Fibroblast of lung (primary cell): ENCODE results near the gene DLG2. TPM values are rescaled to one million over a fixed set of nuclear protein-coding genes. Genes with fewer than 3 reads are reported as not detected.

Experiments used
- DNase-seq, 2 donors: peaks; one replicate each; pipeline versions ENCODE4 v3.0.0 to v3.0.0-alpha.2; 2010; ENCODE audit warnings: low read depth in 2 of 2
- H2AFZ ChIP-seq: 2 replicates; pipeline ENCODE4 v1.5.1; 2012; ENCODE audit warnings: low read length, control low read depth, inconsistent platforms
- H3K27ac ChIP-seq: 2 replicates; pipeline ENCODE4 v1.5.1; 2011; ENCODE audit warnings: low read length, control low read depth; ENCODE audit not compliant: insufficient read depth
- H3K27me3 ChIP-seq: 2 replicates; pipeline ENCODE4 v1.5.1; 2011; ENCODE audit warnings: mild to moderate bottlenecking, low read length; ENCODE audit not compliant: control insufficient read depth, insufficient read depth
- H3K36me3 ChIP-seq: 2 replicates; pipeline ENCODE4 v1.5.1; 2011; ENCODE audit warnings: low read length; ENCODE audit not compliant: control insufficient read depth, insufficient read depth
- H3K4me1 ChIP-seq: 2 replicates; pipeline ENCODE4 v1.5.1; 2011; ENCODE audit warnings: low read length; ENCODE audit not compliant: control insufficient read depth, insufficient read depth; ENCODE audit errors: extremely low read depth
- H3K4me2 ChIP-seq: 2 replicates; pipeline ENCODE4 v1.5.1; 2011; ENCODE audit warnings: low read length, control low read depth; ENCODE audit not compliant: insufficient read depth; ENCODE audit errors: extremely low read depth
- H3K4me3 ChIP-seq, 4 experiments: fragments of 200-600 bp in 1 of 4; sonication (generic) in 1 of 4; replicated peaks in 1 of 4; 2 replicates each; pipeline ENCODE4 v1.5.1; 2011 to 2016; ENCODE audit warnings: low read length in 4 of 4, low read depth in 3 of 4, mild to moderate bottlenecking in 3 of 4, control low read depth in 2 of 4, inconsistent platforms in 1 of 4, mixed read lengths in 1 of 4; ENCODE audit not compliant: insufficient read depth in 1 of 4; ENCODE audit errors: control extremely low read depth in 1 of 4
- H3K79me2 ChIP-seq: 2 replicates; pipeline ENCODE4 v1.5.1; 2012; ENCODE audit warnings: mild to moderate bottlenecking, low read length, inconsistent platforms; ENCODE audit not compliant: control insufficient read depth, insufficient read depth
- H3K9ac ChIP-seq: 2 replicates; pipeline ENCODE4 v1.5.1; 2011; ENCODE audit warnings: mild to moderate bottlenecking, low read length, control low read depth; ENCODE audit not compliant: insufficient read depth
- H3K9me3 ChIP-seq: 2 replicates; pipeline ENCODE4 v1.5.1; 2012; ENCODE audit warnings: low read depth, low read length; ENCODE audit not compliant: control insufficient read depth, insufficient read depth
- H4K20me1 ChIP-seq: 2 replicates; pipeline ENCODE4 v1.5.1; 2011; ENCODE audit warnings: low read length; ENCODE audit not compliant: control insufficient read depth, insufficient read depth; ENCODE audit errors: extremely low read depth
- EZH2 ChIP-seq: IDR thresholded peaks from 2 replicates; pipeline ENCODE4 v1.5.1; 2012; ENCODE audit warnings: low read length, control low read depth, mild to moderate bottlenecking; ENCODE audit errors: missing control alignments
- polyA plus RNA-seq, 2 donors: library from polyadenylated mRNA; depleted of rRNA in 1 of 2; stranded (reverse) in 1 of 2; unstranded in 1 of 2; fragments of >200 nt; gene quantifications; 2 replicates each; pipeline ENCODE4 v1.2.1, GENCODE V29; 2011 to 2012; ENCODE audit warnings: missing spikeins in 1 of 2
- total RNA-seq: library from RNA; depleted of rRNA; stranded (reverse); fragments of >200 nt; gene quantifications from 2 replicates; pipeline ENCODE4 v1.2.1, GENCODE V29; 2014
- TF ChIP-seq, protein P1 (sequence below), 2 donors: IDR thresholded peaks in 1 of 2; conservative IDR thresholded peaks in 1 of 2; 1 replicate in 1 of 2; 2 replicates in 1 of 2; pipeline ENCODE4 v1.5.1; 2011 to 2012; ENCODE audit warnings: low read length in 2 of 2, control low read depth in 1 of 2, inconsistent platforms in 1 of 2, low read depth in 1 of 2, mild to moderate bottlenecking in 1 of 2

Gene DLG2
- total and polyA plus RNA-seq, 2 donors (not counting 1 experiment from before 2014, with no cell fraction given), result 0.77 to 2.3 TPM

DNA sequence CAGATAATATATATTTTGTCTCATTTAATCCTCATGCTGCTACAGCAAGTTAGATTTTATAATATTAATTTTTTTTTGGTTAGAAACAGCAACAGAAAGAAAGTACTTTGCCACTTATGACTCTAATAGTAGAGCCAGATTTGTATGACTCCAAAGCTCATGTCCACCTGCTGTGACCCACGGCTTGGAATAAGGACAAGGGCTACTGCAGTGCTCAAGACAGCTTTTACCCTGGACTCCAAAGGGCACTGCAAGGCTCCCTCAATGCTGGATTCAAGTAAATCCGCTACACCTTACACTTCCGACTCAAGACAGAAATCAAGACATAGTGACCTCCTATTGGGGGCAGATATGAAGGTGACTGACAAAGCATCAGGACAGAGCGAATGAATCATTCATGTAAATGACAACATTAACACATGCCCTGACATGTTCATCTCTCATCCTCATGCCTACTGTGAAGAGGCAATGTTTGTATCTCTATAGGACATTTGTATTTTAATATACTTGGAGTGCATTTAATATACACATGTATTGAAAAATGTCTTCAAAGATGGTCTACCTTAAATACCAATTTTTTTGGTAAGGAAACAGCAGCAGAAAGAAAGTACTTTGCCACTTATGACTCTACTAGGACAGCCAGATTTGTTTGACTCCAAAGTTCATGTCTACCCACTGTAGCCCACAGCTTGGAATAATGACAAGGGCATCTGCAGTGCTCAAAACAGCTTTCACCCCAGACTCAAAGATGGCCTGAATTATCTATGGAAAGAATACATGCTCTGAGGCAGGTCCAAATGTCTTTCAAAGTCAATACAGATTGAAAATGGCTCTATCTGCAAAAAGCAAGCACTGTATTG is 1965.4 kb downstream of the DLG2 start:
- no peaks in the 10 kb centered on the region for H3K27me3 ChIP-seq
- no peak overlapping the region for H3K9ac ChIP-seq
- TF ChIP-seq, protein P1, sequence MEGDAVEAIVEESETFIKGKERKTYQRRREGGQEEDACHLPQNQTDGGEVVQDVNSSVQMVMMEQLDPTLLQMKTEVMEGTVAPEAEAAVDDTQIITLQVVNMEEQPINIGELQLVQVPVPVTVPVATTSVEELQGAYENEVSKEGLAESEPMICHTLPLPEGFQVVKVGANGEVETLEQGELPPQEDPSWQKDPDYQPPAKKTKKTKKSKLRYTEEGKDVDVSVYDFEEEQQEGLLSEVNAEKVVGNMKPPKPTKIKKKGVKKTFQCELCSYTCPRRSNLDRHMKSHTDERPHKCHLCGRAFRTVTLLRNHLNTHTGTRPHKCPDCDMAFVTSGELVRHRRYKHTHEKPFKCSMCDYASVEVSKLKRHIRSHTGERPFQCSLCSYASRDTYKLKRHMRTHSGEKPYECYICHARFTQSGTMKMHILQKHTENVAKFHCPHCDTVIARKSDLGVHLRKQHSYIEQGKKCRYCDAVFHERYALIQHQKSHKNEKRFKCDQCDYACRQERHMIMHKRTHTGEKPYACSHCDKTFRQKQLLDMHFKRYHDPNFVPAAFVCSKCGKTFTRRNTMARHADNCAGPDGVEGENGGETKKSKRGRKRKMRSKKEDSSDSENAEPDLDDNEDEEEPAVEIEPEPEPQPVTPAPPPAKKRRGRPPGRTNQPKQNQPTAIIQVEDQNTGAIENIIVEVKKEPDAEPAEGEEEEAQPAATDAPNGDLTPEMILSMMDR (conservative IDR thresholded peaks at IDR 0.05 in 1 of 2, IDR thresholded peaks at IDR 0.05 in 1 of 2; ENCODE audit: low read depth in 1 of 2, low read length in 2 of 2), result no peak
- no peak for TF ChIP-seq EZH2
- DNase-seq, result no peak
- no peaks in the 10 kb centered on the region for H3K79me2 ChIP-seq
- no peak overlapping the region for H3K4me3 ChIP-seq
- no peaks in the 10 kb centered on the region for H3K36me3 ChIP-seq
- H3K9me3 ChIP-seq, result no peaks in the 10 kb centered on the region
- H3K4me2 ChIP-seq, result no peak overlapping the region
- H3K27ac ChIP-seq, result no peak overlapping the region
- H4K20me1 ChIP-seq, result no peaks in the 10 kb centered on the region
- no peak overlapping the region for H2AFZ ChIP-seq
- no peaks in the 10 kb centered on the region for H3K4me1 ChIP-seq

DNA sequence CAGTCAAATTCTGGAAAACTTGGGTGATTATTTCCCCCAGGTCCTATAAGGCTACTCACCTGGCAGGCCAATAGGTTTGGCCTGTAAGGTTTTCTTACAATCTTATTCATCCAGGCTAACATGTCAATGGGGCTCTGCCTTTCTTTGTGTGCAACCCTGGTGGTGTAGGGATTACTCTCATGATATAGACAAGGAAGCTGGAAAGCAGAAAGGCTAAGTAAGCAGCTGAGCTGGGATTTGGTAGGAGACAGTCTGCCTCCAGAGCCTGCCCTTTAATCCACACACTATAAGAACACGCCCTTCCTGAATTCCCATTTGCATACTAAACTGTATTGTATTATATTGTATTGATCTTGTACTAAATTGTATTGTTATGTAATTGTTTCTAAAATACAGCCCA is 1967.7 kb downstream of the DLG2 start:
- H3K36me3 ChIP-seq, result no peaks in the 10 kb centered on the region
- no peaks in the 10 kb centered on the region for H3K4me1 ChIP-seq
- H3K27me3 ChIP-seq, result no peaks in the 10 kb centered on the region
- H3K4me3 ChIP-seq, result no peak overlapping the region
- no peaks in the 10 kb centered on the region for H3K79me2 ChIP-seq
- DNase-seq, result no peak
- H3K9me3 ChIP-seq, result no peaks in the 10 kb centered on the region
- H2AFZ ChIP-seq, result no peak overlapping the region
- no peak overlapping the region for H3K27ac ChIP-seq
- TF ChIP-seq, protein P1 (conservative IDR thresholded peaks at IDR 0.05 in 1 of 2, IDR thresholded peaks at IDR 0.05 in 1 of 2; ENCODE audit: low read depth in 1 of 2, low read length in 2 of 2), result no peak
- TF ChIP-seq EZH2, result no peak
- H4K20me1 ChIP-seq, result no peaks in the 10 kb centered on the region
- H3K4me2 ChIP-seq, result no peak overlapping the region
- no peak overlapping the region for H3K9ac ChIP-seq

DNA sequence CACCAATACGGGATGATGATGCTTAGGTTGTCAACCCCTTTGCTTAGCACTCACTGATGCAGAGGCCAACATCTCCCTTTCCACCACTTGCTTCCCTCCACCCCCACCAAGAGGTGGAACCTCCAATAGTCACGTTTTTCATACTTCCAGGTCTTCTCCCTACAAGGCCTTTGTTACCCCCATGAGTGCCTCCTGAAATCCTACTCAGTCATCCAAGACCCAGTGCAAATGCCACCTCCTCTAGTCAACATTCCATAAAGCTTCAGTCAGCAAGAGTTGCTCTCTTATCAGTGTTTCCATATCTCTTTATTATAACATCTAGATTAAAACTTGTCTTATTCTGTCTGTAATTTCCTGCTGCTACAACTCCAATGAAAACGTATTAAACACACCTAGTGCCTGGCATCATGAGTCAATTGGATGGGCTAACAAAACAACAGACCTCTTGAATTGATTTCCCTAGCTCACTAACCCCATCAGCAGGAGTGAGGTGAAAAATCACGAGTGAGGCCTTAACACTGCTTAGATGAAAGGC is 1970.3 kb downstream of the DLG2 start:
- H3K4me2 ChIP-seq, result no peak overlapping the region
- H3K9me3 ChIP-seq, result no peaks in the 10 kb centered on the region
- H4K20me1 ChIP-seq, result no peaks in the 10 kb centered on the region
- no peak overlapping the region for H3K9ac ChIP-seq
- H3K27ac ChIP-seq, result no peak overlapping the region
- peak in 1 of 2 donors; percentile 32 for DNase-seq
- TF ChIP-seq, protein P1 (conservative IDR thresholded peaks at IDR 0.05 in 1 of 2, IDR thresholded peaks at IDR 0.05 in 1 of 2; ENCODE audit: low read depth in 1 of 2, low read length in 2 of 2), result no peak
- no peak for TF ChIP-seq EZH2
- H3K79me2 ChIP-seq, result no peaks in the 10 kb centered on the region
- H3K4me1 ChIP-seq, result no peaks in the 10 kb centered on the region
- H2AFZ ChIP-seq, result no peak overlapping the region
- H3K27me3 ChIP-seq, result no peaks in the 10 kb centered on the region
- H3K36me3 ChIP-seq, result no peaks in the 10 kb centered on the region
- H3K4me3 ChIP-seq, result no peak overlapping the region
